GM18907 (cell line): ENCODE results near the gene NCOA6.
"Not testable (repeated sequence)": the region's sequence is repeated elsewhere in the genome, so short reads cannot be mapped to it uniquely, and the experiment has no call there.

Experiments used
- ATAC-seq: cut with Tn5 transposase; IDR thresholded peaks from one replicate; pipeline ENCODE4 v1.9.1; 2021; ENCODE audit warnings: mild to moderate bottlenecking, moderate library complexity; ENCODE audit not compliant: unreplicated experiment

NCOA6 gene

DNA sequence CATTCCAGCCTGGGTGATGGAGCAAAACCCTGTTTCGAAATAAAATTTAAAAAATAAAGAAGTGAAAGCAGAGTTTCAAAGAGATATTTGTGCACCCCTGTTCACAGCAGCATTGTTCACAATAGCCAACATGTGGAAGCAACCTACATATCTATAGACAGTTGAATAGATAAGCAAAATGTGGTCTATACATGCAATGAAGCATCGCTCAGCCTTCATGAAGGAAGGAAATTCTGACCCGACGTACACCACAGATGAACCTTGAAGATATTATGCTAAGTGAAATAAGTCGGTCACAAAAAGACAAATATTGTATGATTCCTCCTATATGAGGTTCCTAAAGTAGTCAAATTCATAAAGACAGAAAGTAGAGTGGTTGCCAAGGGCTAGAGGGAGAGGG lies 6.5 kb upstream of the NCOA6 start:
- ATAC-seq, result no peak

DNA sequence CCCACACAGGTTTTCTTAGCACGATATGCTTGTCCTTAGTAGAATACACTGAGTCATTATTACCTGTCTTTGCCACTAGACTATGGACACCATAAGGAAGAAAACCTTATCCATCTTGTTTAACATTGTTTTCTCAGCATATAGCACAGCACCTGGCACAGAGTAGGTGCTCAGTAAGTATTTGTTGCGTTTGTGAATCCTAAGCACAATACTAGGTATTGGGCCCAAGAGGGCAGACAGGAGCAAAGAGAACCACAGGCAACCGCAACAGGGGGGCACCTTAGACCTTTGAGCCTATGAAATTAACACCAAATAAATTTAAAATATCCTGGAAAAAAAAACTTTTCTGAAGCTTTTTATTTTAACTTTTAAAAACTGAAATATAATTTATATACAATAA lies 3.7 kb upstream of the NCOA6 start:
- ATAC-seq, result no peak

DNA sequence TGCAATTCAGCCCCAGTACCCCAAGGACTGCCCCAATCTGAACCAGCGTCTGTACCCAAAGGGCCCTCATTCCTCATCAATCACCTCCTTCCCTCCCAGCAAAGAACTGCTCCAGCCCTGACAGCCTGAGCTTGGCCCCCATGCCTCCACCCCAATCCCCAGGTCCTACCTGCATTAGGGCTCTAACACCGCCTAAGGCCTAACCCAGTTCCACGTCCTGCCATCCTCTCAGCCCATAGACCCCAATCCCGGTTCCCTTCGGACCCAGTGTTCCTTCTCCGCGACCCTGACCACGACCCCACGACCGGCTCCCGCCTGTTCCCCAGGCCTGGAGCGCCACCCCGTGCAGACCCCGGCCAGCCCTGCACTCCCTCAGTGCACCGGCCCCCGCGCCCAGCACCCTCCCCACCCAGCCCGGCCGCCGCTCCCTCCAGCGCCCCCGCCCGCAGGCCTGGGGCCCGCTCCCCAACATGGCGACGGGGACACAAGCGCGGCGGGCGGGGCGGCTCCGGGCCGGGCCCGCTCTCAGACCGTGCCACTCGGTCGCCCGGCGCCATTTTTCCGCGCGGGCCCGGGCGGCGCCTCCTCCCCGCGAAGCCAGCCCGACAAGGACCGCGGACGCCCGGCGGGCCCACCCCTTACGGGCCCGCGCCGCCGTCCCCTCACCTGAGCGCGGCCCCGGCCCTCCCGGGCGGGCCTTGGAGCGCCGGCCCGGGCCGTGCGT lies 483 bp downstream of the NCOA6 start:
- peak; percentile 69 for ATAC-seq

DNA sequence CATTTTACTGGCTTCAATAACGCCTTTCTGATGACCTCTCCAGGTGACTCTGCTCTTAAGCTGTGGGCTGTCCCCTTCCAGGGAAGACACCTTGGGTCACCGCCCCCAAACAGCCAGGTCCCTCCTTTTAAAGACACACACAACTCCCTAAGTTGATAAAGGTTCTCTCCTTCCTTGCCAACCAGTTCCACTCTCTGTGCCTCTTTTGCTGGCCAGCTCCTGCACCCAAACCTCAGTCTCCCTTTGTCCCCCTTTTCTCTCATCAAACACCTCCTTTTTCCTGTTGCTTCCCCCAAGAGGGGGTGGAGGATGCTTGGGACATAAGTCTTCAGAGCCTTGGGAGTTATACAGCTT lies 1.0 kb downstream of the NCOA6 start:
- peak; percentile 60 for ATAC-seq

DNA sequence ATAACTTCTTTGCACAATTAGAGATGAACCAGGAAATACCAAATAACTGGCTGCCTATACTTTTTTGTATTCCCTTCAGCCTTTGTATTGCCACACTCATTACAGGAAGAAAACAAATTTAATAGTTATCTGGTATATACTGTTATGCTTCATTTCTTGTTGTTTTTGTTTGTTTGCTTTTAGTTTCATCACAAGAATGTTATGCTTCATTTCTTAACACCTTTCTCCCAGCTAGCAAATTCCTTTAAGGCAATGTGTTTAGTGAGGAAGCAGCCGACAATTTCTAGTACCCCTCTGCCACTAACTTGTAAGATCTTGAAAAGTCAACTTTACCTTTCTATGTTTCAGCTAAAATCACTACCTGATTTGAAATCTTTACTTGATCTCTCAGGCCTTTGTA lies 1.4 kb downstream of the NCOA6 start:
- ATAC-seq, result no peak

DNA sequence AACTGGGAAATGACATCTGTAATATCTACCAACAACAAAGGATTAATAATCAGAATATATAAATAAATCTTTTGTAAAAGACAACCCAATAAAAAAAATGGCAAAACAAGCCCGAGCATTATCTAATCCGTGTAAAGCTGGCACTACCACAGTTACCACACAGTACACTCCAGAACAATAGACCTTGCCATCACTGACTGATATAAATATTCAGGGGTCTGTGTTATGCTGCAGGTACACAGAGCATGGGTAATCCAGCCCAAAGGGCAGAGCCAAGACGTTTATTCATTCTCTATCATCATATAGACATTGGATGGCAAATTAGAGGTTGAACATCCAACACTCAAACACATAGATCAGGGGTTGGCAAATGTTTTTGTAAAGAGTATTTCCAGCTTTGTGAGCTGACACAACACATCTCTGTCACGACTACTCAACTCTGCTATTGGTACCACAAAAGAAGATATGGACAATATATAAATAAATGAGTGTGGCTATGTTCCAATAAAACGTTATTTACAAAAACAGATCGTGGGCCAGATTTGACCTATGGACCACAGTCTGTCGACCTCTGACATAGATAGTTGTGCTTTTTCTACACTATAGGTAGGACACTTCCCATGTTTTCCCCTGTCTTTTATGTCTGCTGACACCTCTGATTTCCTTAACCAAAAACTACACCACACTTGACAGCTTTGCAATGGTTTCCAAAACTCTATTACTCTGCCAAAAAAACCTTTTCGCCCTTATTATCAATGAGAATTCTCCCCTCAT lies 4.5 kb downstream of the NCOA6 start:
- ATAC-seq, result no peak

DNA sequence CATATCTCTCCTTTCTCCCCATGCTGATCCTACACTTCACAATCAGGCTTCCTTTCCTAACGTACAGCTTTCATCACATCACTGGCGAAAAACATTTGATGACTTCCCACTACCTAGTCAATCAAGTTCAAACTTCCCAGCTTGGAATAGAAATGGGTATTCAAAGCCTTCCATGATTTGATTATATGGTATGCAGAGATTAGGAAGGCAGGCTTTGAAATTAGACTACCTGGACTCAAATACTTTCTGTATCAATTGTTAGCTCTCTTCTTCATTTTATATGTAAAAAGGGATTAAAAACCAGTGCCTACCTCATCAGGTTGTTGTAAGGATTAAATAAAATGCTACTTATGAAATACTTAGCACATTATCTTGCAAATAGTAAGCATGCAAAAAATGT lies 7.7 kb downstream of the NCOA6 start:
- ATAC-seq, result no peak

DNA sequence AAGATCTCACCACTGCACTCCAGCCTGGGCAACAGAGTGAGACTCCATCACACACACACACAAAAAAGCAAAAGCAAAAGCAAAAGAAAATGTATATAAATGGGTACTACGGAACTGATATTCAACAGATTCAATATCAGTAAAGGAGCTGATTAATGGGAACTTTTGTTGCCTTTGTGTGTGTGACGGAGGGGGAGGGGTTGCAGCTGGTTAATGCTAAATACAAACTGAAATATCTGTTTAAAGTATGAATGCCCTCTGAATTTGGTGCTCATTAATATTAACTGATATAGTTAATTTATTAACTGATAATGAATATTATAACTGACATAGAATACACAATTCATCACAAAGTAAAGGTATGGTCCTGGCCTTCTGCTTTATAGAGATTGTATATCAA lies 8.4 kb downstream of the NCOA6 start:
- no peak for ATAC-seq

DNA sequence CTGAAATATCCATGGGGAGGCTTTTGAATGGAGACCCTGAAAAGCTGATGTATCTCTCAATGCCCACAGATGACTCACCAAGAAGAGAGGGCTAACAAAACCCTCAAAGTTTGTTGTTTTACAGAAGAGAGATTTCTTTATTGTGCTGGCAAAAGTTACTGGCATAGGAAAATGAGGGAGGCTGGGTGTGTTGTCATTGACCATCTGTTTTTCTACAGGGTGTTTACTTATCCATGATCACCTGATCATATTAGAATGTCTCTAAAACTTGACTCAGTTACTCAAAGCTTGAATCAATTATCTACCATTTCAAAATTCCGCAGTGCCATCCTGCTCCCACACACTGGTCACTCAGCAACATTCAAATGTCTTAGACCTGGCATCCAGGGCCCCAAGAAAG lies 9.8 kb downstream of the NCOA6 start:
- ATAC-seq, result no peak

DNA sequence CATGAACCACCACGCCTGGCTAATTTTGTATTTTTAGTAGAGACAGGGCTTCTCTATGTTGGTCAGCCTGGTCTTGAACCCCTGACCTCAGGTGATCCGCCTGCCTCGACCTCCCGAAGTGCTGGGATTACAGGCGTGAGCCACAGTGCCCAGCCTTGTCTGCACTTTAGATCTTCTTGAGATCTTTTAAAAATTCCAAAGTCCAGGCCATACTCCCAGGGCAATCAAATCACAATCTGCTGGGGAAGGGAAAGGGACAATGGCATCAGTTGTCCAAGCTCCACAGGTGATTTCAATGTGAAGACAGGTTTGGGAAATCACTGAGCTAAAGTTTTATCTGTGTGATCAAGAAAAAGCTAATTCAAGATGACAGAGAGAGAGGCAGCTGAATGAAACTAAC lies 16.9 kb downstream of the NCOA6 start:
- ATAC-seq, result no peak

DNA sequence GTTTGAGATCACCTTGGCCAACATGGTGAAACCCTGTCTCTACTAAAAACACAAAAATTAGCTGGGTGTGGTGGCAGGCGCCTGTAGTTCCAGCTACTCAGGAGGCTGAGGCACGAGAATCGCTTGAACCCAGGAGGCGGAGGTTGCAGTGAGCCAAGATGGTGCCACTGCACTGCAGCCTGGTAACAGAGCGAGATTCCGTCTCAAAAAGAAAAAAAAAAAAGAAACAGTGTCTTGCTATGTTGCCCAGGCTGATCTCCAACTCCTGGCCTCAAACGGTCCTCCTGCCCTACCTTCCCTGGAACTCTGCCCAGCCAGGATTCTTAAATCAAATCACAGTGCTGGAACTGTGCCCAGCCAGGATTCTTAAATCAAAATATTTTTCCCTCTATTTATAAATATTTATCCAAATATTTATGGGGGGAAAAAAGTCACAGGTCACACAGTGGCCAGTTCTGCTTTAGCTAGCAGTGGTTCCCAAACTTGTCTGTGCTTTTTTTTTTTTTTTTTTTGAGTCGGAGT lies 17.4 kb downstream of the NCOA6 start:
- ATAC-seq, result not testable (repeated sequence)

DNA sequence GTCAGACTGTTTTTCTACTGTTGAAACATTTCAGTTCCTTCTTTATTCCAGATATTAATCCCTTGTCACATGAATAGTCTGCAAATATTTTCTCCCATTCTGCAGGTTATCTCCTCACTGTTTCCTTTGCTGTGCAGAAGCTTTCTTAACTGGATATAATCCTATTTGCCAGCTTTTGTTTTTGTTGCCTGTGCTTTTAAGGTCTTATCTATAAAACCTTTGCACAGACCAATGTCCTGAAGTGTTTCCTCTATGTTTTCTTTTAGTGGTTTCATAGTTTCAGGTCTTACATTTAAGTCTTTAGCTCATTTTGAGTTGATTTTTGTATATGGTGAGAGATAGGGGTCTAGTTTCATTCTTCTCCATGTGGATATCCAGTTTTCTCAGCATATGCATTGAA lies 19.2 kb downstream of the NCOA6 start:
- no peak for ATAC-seq

DNA sequence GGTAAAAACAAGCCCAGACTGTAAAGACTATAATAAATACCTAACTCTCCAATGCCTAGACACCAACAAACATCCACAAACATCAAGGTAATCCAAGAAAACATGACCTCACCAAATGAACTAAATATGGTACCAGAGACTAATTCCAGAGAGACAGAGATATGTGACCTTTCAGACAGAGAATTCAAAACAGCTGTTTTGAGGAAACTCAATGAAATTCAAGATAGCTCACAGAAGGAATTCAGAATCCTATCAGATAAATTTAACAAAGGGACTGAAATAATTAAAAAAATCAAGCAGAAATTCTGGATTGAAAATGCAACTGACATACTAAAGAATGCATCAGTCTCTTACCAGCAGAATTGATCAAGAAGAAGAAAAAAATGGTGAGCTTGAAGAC lies 26.6 kb downstream of the NCOA6 start:
- no peak for ATAC-seq

DNA sequence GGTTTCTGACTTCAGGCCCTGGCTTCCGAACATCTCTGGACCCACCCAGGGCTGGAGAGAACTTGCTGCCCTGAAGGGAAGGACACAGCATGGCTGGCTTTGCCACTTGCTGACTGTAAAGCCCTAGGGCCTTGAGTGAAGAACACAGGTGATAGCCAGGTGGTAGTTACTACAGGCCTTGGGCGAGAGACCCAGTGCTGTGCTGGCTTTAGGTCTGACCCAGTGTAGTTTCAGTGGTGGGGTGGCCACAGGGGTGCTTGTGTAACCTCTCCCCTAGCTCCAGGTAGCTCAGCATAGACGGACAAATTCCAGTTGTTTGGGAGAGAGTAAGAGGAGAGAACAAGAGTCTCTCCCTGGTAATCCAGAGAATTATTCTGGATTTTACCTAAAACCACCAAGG lies 27.1 kb downstream of the NCOA6 start:
- no peak for ATAC-seq

DNA sequence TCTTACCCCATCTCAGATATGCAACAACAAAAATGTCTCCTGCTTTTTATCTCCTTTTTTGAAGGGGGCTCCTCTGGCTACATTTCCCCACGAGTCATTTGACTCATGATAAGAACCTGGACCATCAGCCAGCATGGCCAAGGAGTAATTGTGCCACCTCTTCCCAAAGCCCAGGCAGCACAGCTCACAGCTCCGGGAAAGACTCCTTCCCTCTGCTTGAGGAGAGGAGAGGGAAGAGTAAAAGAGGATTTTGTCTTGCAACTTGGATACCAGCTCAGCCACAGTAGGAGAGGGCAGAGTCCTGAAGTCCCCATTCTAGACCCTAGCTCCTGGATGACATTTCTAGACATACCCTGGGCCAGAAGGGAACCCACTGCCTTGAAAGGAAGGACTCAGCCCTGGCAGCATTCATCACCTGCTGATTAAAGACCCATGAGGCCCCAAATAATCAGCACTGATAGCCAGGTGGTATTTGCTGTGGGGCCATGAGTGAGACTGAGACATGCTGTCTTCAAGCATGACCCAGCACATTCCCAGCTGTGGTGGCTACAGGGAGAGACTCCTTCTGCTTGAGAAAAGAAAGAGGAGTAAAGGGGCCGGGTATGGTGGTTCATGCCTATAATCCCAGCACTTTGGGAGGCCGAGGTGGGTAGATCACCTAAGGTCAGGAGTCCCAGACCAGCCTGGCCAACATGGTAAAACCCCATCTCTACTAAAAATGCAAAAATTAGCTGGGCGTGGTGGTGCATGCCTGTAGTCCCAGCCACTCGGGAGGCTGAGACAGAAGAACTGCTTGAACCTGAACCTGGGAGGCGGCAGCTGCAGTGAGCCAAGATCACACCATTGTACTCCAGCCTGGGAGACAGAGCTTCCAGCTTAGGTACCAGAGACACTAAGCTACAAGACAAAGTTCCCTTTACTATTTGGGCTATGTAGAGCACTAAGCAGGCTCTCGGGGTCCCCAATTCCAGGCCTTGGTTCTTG lies 28.1 kb downstream of the NCOA6 start:
- no peak for ATAC-seq

DNA sequence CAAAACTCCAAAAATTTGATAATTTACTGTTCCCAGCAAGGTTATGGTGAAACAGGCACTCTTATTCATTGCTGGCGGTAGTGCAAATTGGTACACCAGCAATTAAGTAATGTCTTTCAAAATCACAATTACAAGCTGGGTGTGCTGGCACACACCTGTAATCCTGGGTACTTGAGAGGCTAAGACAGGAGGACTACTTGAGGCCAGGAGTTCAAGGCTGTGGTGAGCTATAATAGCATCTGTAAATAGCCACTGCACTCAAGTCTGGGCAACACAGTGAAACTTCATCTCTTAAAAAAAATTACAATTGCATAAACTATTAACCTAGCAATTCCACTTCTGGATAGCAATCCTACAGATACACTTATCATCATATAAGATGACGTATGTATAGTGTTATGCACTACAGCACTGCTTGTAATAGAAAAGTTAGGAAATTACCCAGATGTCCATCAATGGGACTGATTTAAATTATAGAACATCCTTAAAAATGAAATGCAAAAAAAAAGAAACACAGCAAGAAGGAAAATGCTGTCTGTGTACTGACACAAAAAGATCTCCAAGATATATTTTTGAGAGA lies 31.4 kb downstream of the NCOA6 start:
- ATAC-seq, result no peak

DNA sequence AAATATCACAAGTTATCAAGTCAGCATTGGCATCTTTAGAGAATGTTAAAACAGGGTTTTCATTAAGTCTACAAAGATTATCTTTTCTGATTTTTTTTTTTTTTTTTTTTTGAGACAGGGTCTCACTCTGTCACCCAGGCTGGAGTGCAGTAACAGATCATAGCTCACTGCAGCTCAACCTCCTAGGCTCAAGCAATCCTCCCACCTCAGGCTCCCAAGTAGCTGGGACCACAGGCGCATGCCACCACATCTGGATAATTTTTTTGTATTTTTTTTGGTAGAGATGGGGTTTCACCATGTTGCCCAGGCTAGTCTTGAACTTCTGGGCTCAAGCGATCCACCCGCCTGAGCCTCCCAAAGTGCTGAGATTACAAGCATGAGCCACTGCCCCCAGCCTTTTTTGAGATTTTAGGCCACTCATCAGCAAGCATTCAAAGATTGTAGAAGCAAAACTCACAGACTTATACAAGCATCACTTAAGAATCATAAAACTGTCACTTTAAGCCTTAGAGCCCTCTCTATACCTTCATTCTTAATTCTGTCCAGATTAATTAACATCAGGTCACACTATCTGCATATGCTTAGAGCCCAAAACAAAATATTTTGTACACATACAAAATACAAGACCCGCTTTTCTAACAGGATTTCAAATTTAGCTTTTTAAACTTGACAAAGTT lies 32.6 kb downstream of the NCOA6 start:
- no peak for ATAC-seq

DNA sequence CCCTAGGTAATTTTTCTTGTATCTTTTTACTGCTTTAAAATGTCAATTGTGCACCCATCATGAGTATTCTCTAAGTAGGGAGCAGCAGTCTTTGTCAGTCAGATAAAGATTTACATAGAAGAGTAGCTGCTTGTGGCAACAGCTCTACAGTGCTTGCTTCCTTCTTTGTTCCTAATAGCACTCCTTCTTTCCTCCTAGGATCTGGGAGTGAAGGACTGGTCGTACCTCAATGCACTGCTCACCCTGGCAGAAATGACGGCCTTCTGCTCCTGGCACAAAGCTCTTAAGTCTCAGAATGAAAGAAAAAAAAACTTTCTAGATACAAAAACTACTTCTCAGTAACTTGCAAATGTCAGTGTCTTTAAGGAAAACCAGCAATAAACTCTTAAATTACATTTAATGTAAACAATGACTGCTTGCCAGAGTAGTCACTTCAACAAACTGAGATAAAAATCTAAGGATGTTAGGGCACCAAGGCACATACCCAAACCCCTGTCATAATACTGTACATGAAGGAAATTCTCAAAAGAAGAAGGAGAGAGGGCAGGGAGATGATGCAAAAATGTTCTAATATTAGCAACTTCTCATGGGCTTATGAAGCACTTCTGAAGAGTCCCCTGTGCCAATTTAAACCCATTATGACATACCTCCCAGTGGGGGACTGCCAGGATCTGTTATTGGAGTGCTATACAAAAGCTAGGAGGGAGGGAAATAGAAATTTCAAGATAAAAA lies 34.0 kb downstream of the NCOA6 start:
- ATAC-seq, result no peak

DNA sequence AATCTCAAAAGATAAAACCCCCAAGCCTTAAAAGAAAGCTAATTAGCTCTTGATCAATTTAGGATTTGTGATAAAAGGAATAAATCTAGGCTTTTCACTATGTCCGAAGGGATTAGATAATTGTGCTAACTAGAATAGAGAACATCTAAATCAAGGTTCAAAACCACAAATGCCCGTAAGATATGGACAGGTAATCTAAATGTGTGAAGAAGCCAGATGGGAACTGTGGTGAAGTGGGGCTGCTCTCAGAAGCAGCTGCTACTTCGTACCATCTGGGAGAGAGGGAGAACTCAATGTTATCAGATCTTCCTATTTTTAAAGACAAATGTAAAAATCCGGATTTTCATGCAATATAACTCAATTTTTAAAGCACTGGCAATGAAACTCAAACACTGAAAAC lies 44.2 kb downstream of the NCOA6 start:
- ATAC-seq, result no peak

DNA sequence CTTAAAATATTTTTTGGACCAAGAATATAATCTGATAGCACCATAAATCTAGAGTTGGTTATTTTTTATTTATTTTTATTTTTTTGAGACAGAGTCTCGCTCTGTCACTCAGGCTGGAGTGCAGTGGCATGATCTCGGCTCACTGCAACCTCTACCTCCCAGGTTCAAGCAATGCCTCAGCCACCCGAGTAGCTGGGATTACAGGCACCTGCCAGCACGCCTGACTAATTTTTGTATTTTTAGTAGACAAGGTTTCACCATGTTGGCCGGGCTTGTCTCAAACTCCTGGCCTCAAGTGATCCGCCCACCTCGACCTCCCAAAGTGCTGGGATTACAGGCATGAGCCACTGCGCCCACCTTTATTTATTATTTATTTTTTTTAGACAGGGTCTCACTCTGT lies 45.2 kb downstream of the NCOA6 start:
- not testable (repeated sequence) for ATAC-seq
